ENCODE measurements around the gene TBC1D22A. TPM values are rescaled to one million over a fixed set of nuclear protein-coding genes. Genes with fewer than 3 reads are reported as not detected.

TBC1D22A gene
- total RNA-seq, 1 experiment from 2014 or later: 32.6 TPM

DNA sequence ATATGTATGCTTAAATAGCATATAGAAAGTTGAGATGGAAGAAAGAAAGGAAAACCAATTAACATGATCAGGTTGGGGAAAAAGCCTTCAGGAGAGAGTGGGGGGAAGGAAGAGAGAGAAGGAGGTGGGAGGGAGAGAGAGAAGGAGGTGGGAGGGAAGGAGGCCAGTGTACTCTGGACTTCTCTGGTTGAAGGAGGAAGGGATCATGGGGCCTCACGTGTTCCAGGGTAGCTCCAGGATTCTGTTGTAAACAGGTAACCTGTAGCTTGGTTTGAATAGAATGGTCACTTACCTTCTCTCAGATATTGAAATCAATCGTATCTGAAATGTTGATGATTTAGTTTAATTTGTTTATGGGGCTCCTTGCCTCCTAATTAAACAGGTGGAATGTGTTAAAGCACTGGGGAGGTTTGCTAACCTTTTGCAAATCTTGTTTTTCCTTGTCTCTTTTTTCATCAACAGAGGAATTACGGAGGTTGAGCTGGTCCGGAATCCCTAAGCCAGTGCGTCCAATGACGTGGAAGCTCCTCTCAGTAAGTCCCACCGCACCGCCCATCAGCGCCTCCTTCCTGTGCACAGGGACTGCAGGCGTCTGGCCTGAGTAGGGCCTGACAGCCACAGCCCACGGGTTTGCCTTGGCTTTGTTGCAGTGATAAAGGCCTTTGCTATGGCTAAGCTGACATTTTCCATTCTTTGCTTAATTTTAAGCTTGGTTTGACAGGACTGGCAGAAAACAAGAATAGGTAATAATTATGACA, 115.9 kb downstream of the TBC1D22A start:
- POLR2A ChIA-PET: no interaction called here
- no peaks in the 10 kb centered on the region for H3K9me3 ChIP-seq
- TF ChIP-seq, protein P1, sequence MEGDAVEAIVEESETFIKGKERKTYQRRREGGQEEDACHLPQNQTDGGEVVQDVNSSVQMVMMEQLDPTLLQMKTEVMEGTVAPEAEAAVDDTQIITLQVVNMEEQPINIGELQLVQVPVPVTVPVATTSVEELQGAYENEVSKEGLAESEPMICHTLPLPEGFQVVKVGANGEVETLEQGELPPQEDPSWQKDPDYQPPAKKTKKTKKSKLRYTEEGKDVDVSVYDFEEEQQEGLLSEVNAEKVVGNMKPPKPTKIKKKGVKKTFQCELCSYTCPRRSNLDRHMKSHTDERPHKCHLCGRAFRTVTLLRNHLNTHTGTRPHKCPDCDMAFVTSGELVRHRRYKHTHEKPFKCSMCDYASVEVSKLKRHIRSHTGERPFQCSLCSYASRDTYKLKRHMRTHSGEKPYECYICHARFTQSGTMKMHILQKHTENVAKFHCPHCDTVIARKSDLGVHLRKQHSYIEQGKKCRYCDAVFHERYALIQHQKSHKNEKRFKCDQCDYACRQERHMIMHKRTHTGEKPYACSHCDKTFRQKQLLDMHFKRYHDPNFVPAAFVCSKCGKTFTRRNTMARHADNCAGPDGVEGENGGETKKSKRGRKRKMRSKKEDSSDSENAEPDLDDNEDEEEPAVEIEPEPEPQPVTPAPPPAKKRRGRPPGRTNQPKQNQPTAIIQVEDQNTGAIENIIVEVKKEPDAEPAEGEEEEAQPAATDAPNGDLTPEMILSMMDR (IDR thresholded peaks at IDR 0.05; ENCODE audit: insufficient read depth in 1 of 2, low read depth in 1 of 2, low read length in 1 of 2, severe bottlenecking in 1 of 2, unreplicated experiment in 1 of 2): no peak
- peaks cover 23% of the 10 kb centered on the region for H3K36me3 Mint-ChIP-seq (ENCODE audit: insufficient read depth, unreplicated experiment)
- H3K36me3 ChIP-seq (ENCODE audit: control insufficient read depth, insufficient read depth, low read length): no peaks in the 10 kb centered on the region; the same call in 1 of the 2 replicates
- H3K27me3 Mint-ChIP-seq (ENCODE audit: insufficient read depth, unreplicated experiment): no peaks in the 10 kb centered on the region
- H3K4me3 ChIP-seq (ENCODE audit: low read depth, low read length): no peak overlapping the region
- CTCF ChIA-PET: interaction anchor here (0.6 kb wide), 2 partner anchors 75 to 118 kb away, joined by 3 to 4 read pairs; no protein-coding TSS in a partner anchor
- H3K27me3 ChIP-seq (replicated peaks; ENCODE audit: control insufficient read depth, insufficient read depth, low read length): no peaks in the 10 kb centered on the region
- H3K4me1 ChIP-seq: no peaks in the 10 kb centered on the region
- BruUV-seq (replicated peaks): no TSS peak
- intact Hi-C loops (cut with micrococcal nuclease; ENCODE audit: unreplicated experiment): no loop called here
- DNase-seq: no peak
- no peak overlapping the region for H3K4me3 Mint-ChIP-seq (ENCODE audit: unreplicated experiment)
- no peaks in the 10 kb centered on the region for H3K9me3 Mint-ChIP-seq (ENCODE audit: unreplicated experiment)
- no peak overlapping the region for H3K27ac Mint-ChIP-seq (ENCODE audit: unreplicated experiment)
- H3K4me1 Mint-ChIP-seq (ENCODE audit: low read depth, unreplicated experiment): peaks cover 13% of the 10 kb centered on the region

DNA sequence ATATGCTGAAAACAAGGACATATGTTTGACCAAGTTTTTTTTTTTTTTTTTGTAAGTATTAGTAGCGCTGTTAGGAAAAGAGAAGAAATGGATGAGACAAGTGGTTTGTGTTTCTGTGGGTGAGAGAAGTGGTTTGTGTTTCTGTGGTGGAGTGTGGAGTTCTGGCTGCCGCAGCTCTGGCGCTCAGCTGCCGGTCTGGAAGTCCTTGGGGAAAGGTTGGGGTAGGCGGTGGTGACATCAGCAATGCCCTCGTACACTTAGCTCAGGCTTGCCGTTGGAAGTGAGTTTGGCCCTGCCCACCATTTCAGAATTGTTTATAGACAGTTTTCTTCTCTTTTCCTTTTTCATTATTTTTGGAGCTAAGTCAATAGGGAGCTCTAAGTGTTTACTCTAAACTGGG, 116.6 kb downstream of the TBC1D22A start:
- H3K9me3 ChIP-seq: no peaks in the 10 kb centered on the region
- no peaks in the 10 kb centered on the region for H3K27me3 Mint-ChIP-seq (ENCODE audit: insufficient read depth, unreplicated experiment)
- no peaks in the 10 kb centered on the region for H3K4me1 ChIP-seq
- no peaks in the 10 kb centered on the region; the same call in 1 of the 2 replicates for H3K36me3 ChIP-seq (ENCODE audit: control insufficient read depth, insufficient read depth, low read length)
- POLR2A ChIA-PET: no interaction called here
- intact Hi-C loops (cut with micrococcal nuclease; ENCODE audit: unreplicated experiment): no loop called here
- CTCF ChIA-PET: interaction anchor here (0.7 to 1.2 kb wide), 2 partner anchors 15 to 81 kb away, joined by 3 to 4 read pairs; no protein-coding TSS in a partner anchor
- peaks cover 25% of the 10 kb centered on the region for H3K36me3 Mint-ChIP-seq (ENCODE audit: insufficient read depth, unreplicated experiment)
- TF ChIP-seq, protein P1 (IDR thresholded peaks at IDR 0.05; ENCODE audit: insufficient read depth in 1 of 2, low read depth in 1 of 2, low read length in 1 of 2, severe bottlenecking in 1 of 2, unreplicated experiment in 1 of 2): no peak
- H3K4me3 Mint-ChIP-seq (ENCODE audit: unreplicated experiment): no peak overlapping the region
- no TSS peak for BruUV-seq (replicated peaks)
- no peak for DNase-seq
- no peak overlapping the region for H3K4me3 ChIP-seq (ENCODE audit: low read depth, low read length)
- H3K27me3 ChIP-seq (replicated peaks; ENCODE audit: control insufficient read depth, insufficient read depth, low read length): no peaks in the 10 kb centered on the region
- H3K4me1 Mint-ChIP-seq (ENCODE audit: low read depth, unreplicated experiment): peaks cover 13% of the 10 kb centered on the region
- no peak overlapping the region for H3K27ac Mint-ChIP-seq (ENCODE audit: unreplicated experiment)
- H3K9me3 Mint-ChIP-seq (ENCODE audit: unreplicated experiment): no peaks in the 10 kb centered on the region

DNA sequence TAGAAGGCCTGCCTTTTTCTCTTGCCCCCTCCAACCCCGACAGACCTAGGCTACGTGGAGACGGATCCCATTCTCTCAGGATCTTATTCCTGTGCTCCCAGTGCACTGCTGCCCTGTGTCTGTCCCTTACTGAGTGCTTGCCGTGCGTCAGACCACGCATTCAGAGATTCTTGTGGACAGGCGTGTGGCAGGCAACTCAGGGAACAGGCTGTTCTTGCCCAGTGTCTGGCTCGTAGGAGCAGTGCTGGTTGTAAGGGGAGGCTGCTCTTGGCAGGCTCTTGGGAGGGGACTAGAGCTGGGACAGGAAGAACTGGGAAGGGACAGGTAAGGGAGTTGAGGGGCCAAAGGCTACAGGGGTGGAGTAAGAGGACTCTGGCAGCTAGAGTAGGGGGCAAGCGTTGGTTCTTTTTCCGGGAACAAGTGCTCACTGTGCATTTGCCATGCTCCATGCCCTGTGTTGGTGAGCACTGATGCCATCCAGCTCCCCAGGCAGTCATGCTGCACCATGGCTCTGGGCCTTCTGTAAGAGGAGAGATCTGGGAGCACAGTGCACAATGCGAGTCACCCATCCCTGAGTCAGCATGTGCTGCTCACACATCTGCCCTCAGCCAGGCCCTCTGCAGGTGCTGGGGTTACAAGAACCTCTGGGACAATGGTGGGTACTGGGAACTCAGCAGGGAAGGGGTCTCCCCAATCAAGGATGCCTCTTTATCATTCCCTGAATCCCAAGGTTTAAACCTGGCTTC, 119.1 kb downstream of the TBC1D22A start:
- POLR2A ChIA-PET: no interaction called here
- no peak overlapping the region for H3K27ac Mint-ChIP-seq (ENCODE audit: unreplicated experiment)
- Histone ChIP-seq H3K36me3 (ENCODE audit: control insufficient read depth, insufficient read depth, low read length) (no peaks in the 10 kb centered on the region; the same call in 1 of the 2 replicates), H3K9me3 (no peaks in the 10 kb centered on the region), H3K27me3 (replicated peaks; ENCODE audit: control insufficient read depth, insufficient read depth, low read length) (no peaks in the 10 kb centered on the region), H3K4me1 (no peaks in the 10 kb centered on the region), H3K4me3 (ENCODE audit: low read depth, low read length) (no peak overlapping the region)
- peaks cover 37% of the 10 kb centered on the region for H3K36me3 Mint-ChIP-seq (ENCODE audit: insufficient read depth, unreplicated experiment)
- CTCF ChIA-PET: no interaction called here
- no peaks in the 10 kb centered on the region for H3K27me3 Mint-ChIP-seq (ENCODE audit: insufficient read depth, unreplicated experiment)
- peaks cover 13% of the 10 kb centered on the region for H3K4me1 Mint-ChIP-seq (ENCODE audit: low read depth, unreplicated experiment)
- no peak for DNase-seq
- no peaks in the 10 kb centered on the region for H3K9me3 Mint-ChIP-seq (ENCODE audit: unreplicated experiment)
- TF ChIP-seq, protein P1 (IDR thresholded peaks at IDR 0.05; ENCODE audit: insufficient read depth in 1 of 2, low read depth in 1 of 2, low read length in 1 of 2, severe bottlenecking in 1 of 2, unreplicated experiment in 1 of 2): no peak
- intact Hi-C loops (cut with micrococcal nuclease; ENCODE audit: unreplicated experiment): no loop called here
- no peak overlapping the region for H3K4me3 Mint-ChIP-seq (ENCODE audit: unreplicated experiment)
- no TSS peak for BruUV-seq (replicated peaks)
